HepG2 (cell line): ENCODE measurements around the gene HOXA6. TPM values are rescaled to one million over a fixed set of nuclear protein-coding genes. Genes with fewer than 3 reads are reported as not detected.

Experiments used
- ATAC-seq: fragments of 200-7000 bp; cut with Tn5 transposase; 3 replicates; pipeline ENCODE4 v1.9.1; 2020; ENCODE audit warnings: mild to moderate bottlenecking, moderate library complexity
- BruUV-seq: library from RNA; stranded (reverse); fragments of 400-500 nt; replicated peaks from 2 replicates; lab custom pipeline; 2021; lab: Mats Ljungman, UMichigan
- CTCF ChIA-PET: fragments of 300-600 bp; formaldehyde crosslinking; extraction: SDS; loops from one replicate; lab custom pipeline; 2021; ENCODE audit warnings: low total read pairs, inconsistent platforms, low intra/inter-chr PET ratio; lab: Yijun Ruan, JAX
- POLR2A ChIA-PET: fragments of 350-600 bp; sonication (Branson Sonifier 250); formaldehyde crosslinking; loops from one replicate; lab custom pipeline; 2020; ENCODE audit warnings: antibody characterized with exemption, inconsistent platforms; lab: Yijun Ruan, JAX
- DNase-seq: peaks from one replicate; pipeline ENCODE4 v3.0.0-alpha.2; 2015; ENCODE audit warnings: low spot score
- FAIRE-seq: peaks from 3 replicates; lab custom pipeline; 2011; peaks lifted over from hg19 to GRCh38; lab: Jason Lieb, UNC
- H2AFZ ChIP-seq: one replicate; pipeline ENCODE4 v1.6.1; 2011; ENCODE audit warnings: low read length, inconsistent platforms
- H3K27ac ChIP-seq: fragments of 300-600 bp; 3 replicates; pipeline ENCODE4 v1.8.0; 2011; ENCODE audit warnings: mixed run types, mild to moderate bottlenecking, mixed read lengths, low read length, inconsistent platforms; ENCODE audit not compliant: insufficient read depth; ENCODE audit errors: extremely low read length
- H3K27me3 ChIP-seq, 2 experiments: fragments of 200-600 bp in 1 of 2; 2 replicates in 1 of 2; 3 replicates in 1 of 2; pipeline versions ENCODE4 v1.6.0 to v1.8.0; 2011; ENCODE audit warnings: low read length in 2 of 2, mild to moderate bottlenecking in 2 of 2, moderate library complexity in 2 of 2, inconsistent platforms in 1 of 2; ENCODE audit not compliant: insufficient read depth in 2 of 2, control insufficient read depth in 1 of 2
- H3K36me3 ChIP-seq, 2 experiments: fragments of 200-600 bp in 1 of 2; replicated peaks in 1 of 2; 2 replicates in 1 of 2; 3 replicates in 1 of 2; pipeline versions ENCODE4 v1.5.1 to v1.8.0; 2011; ENCODE audit warnings: low read length in 2 of 2, inconsistent platforms in 1 of 2; ENCODE audit not compliant: insufficient read depth in 2 of 2, control insufficient read depth in 1 of 2
- H3K4me1 ChIP-seq: 2 replicates; pipeline ENCODE4 v1.5.1; 2012; ENCODE audit warnings: low read length, inconsistent platforms; ENCODE audit not compliant: insufficient read depth
- H3K4me2 ChIP-seq: 2 replicates; pipeline ENCODE4 v1.6.0; 2011; ENCODE audit warnings: low read depth, low read length, inconsistent platforms
- H3K4me3 ChIP-seq, 3 experiments: fragments of 200-600 bp in 1 of 3; sonication (generic), shearing (Covaris generic) in 1 of 3; replicated peaks in 1 of 3; 2 replicates each; pipeline ENCODE4 v1.5.1; 2011 to 2016; ENCODE audit warnings: low read length in 3 of 3, inconsistent platforms in 2 of 3, low read depth in 2 of 3, mild to moderate bottlenecking in 2 of 3, control low read depth in 1 of 3, mixed read lengths in 1 of 3; ENCODE audit not compliant: insufficient read depth in 1 of 3
- H3K79me2 ChIP-seq: one replicate; pipeline ENCODE4 v1.6.1; 2011; ENCODE audit warnings: low read length, inconsistent platforms; ENCODE audit not compliant: insufficient read depth
- H3K9ac ChIP-seq: 2 replicates; pipeline ENCODE4 v1.6.0; 2011; ENCODE audit warnings: mild to moderate bottlenecking, low read depth, low read length, inconsistent platforms; ENCODE audit not compliant: insufficient read depth
- H3K9me3 ChIP-seq: 2 replicates; pipeline ENCODE4 v1.5.1; 2012; ENCODE audit warnings: mild to moderate bottlenecking, low read length
- H4K20me1 ChIP-seq: 2 replicates; pipeline ENCODE4 v1.6.0; 2011; ENCODE audit warnings: inconsistent platforms, mild to moderate bottlenecking, low read length, moderate library complexity; ENCODE audit not compliant: insufficient read depth
- CBX2 ChIP-seq, 2 experiments: fragments of 200-600 bp in 1 of 2; sonication (generic); formaldehyde crosslinking in 1 of 2; IDR thresholded peaks; 2 replicates each; pipeline versions ENCODE4 v1.7.0 to v1.8.1; 2018 to 2022; ENCODE audit warnings: low read depth in 2 of 2, low read length in 1 of 2, mild to moderate bottlenecking in 1 of 2, missing genetic modification reagents in 1 of 2
- EZH2 ChIP-seq: conservative IDR thresholded peaks from 2 replicates; pipeline ENCODE4 v1.6.1; 2012; ENCODE audit warnings: mild to moderate bottlenecking, low read depth, low read length, moderate library complexity
- GABPA ChIP-seq, 2 experiments: IDR thresholded peaks; 2 replicates each; pipeline ENCODE4 v1.6.1; 2011 to 2016; ENCODE audit warnings: low read depth in 2 of 2, low read length in 1 of 2, missing biosample characterization in 1 of 2, missing genetic modification characterization in 1 of 2
- MEIS1 ChIP-seq: sonication (generic); formaldehyde crosslinking; IDR thresholded peaks from 2 replicates; pipeline ENCODE4 v1.9.0; 2021; ENCODE audit warnings: mild to moderate bottlenecking, missing genetic modification reagents, moderate library complexity, borderline replicate concordance
- MYPOP ChIP-seq: sonication (generic); formaldehyde crosslinking; IDR thresholded peaks from 2 replicates; pipeline ENCODE4 v1.8.1; 2023; ENCODE audit warnings: mild to moderate bottlenecking, moderate library complexity, missing genetic modification reagents
- SRF ChIP-seq: IDR thresholded peaks from 2 replicates; pipeline ENCODE4 v1.6.1; 2011; ENCODE audit warnings: mild to moderate bottlenecking, low read depth, low read length, moderate library complexity
- ZHX2 ChIP-seq, 2 experiments: sonication (generic) in 1 of 2; formaldehyde crosslinking in 1 of 2; IDR thresholded peaks; 2 replicates each; pipeline versions ENCODE4 v1.6.1 to v1.9.0; 2014 to 2022; ENCODE audit warnings: antibody characterized with exemption in 1 of 2, borderline replicate concordance in 1 of 2, inconsistent platforms in 1 of 2, low read depth in 1 of 2, missing genetic modification reagents in 1 of 2
- ZNF432 ChIP-seq: sonication (generic); formaldehyde crosslinking; IDR thresholded peaks from 2 replicates; pipeline ENCODE4 v1.5.0; 2020; ENCODE audit warnings: missing genetic modification reagents, mild to moderate bottlenecking, borderline replicate concordance
- ZNF761 ChIP-seq: sonication (generic); formaldehyde crosslinking; conservative IDR thresholded peaks from 2 replicates; pipeline ENCODE4 v1.4.0; 2020; ENCODE audit warnings: mild to moderate bottlenecking, missing genetic modification reagents
- WGBS: methylation state at CpG from one replicate; pipeline ENCODE4 v1.1.6; 2017; ENCODE audit warnings: low lambda C conversion rate; 5-methylcytosine and 5-hydroxymethylcytosine counted together
- in situ Hi-C: cut with HindIII; loops from 2 replicates; pipeline ENCODE4 v1.10.0; 2017; ENCODE audit warnings: low pct_unique_long_range_greater_than_20kb; ENCODE audit not compliant: extremely low pct_ligation_motif_present
- intact Hi-C: fragments of 100-400 bp; cut with micrococcal nuclease; formaldehyde crosslinking; loops from one replicate; pipeline ENCODE4 v1.10.0; 2022; ENCODE audit not compliant: unreplicated experiment
- polyA plus RNA-seq, 8 experiments: library from polyadenylated mRNA; depleted of rRNA in 3 of 8; stranded (reverse) in 7 of 8; unstranded in 1 of 8; fragments of >200 nt; fragmentation: Illumina TruSeq in 4 of 8; extraction: Trizol in 4 of 8; gene quantifications; 2 replicates each; pipeline versions ENCODE4 v1.2.1 to v1.2.3, GENCODE V29; 2011 to 2016; ENCODE audit warnings: low read depth in 4 of 8, missing spikeins in 1 of 8, mixed read lengths in 1 of 8; ENCODE audit not compliant: insufficient read depth in 1 of 8
- total RNA-seq, 5 experiments: library from RNA; depleted of rRNA; stranded (reverse); fragments of >200 nt; fragmentation: Illumina TruSeq; extraction: Trizol; gene quantifications; 2 replicates each; pipeline ENCODE4 v1.2.3, GENCODE V29; 2016; ENCODE audit warnings: low read depth in 1 of 5

The HOXA6 gene
- total and polyA plus RNA-seq, 2 of the 13 experiments (the other 11 are each of a cell fraction or from before 2014, with no cell fraction given) = 1.3 to 1.5 TPM

- WGBS = under 1% methylated on average over 28 of the region's 30 CpGs
- Histone ChIP-seq H3K9me3 (no peaks in the 10 kb centered on the region), H3K4me3 (peak overlapping the region; percentile 52 to 67 (median 64)), H3K79me2 (no peaks in the 10 kb centered on the region), H3K4me1 (peaks cover 49% of the 10 kb centered on the region), H2AFZ (no peak overlapping the region), H3K27me3 (peaks cover 32 to 95% of the 10 kb centered on the region in 2 experiments), H3K36me3 (no peaks in the 10 kb centered on the region), H4K20me1 (peaks cover 6% of the 10 kb centered on the region; the same call in 1 of the 2 replicates), H3K27ac (no peak overlapping the region), H3K4me2 (peak overlapping the region; percentile 84), H3K9ac (no peak overlapping the region)
- in situ Hi-C loops = no loop called here
- DNase-seq = no peak
- TF ChIP-seq EZH2 = peak; percentile 96
- no peak for TF ChIP-seq ZNF761 (CRISPR knock-in tag)
- no peak for TF ChIP-seq ZNF432 (CRISPR knock-in tag)
- no peak for TF ChIP-seq ZHX2 (IDR thresholded peaks at IDR 0.05; ENCODE audit: low read depth)
- no peak for TF ChIP-seq ZHX2 (CRISPR knock-in tag; IDR thresholded peaks at IDR 0.05; ENCODE audit: borderline replicate concordance)
- no peak for TF ChIP-seq SRF
- no peak for TF ChIP-seq GABPA (IDR thresholded peaks at IDR 0.05; ENCODE audit: low read depth, low read length)
- no peak for TF ChIP-seq GABPA (CRISPR knock-in tag; IDR thresholded peaks at IDR 0.05; ENCODE audit: low read depth)
- TF ChIP-seq MEIS1 (CRISPR knock-in tag) = no peak
- TF ChIP-seq MYPOP (CRISPR knock-in tag) = peak; percentile 43
- peak; percentile 98 for TF ChIP-seq CBX2 (IDR thresholded peaks at IDR 0.05; ENCODE audit: low read depth, low read length)
- TF ChIP-seq CBX2 (CRISPR knock-in tag; IDR thresholded peaks at IDR 0.05; ENCODE audit: low read depth) = no peak; the same call in 1 of the 2 replicates
- intact Hi-C loops = no loop called here
- FAIRE-seq = no peak
- ChIA-PET POLR2A (no interaction called here), CTCF (no interaction called here)
- no TSS peak for BruUV-seq
- ATAC-seq = no peak
These were observed 36.2 kb upstream of the HOXA6 start for GRCh38 chr7:27183682-27184336.
